HG03457 (cell line): ENCODE data around the gene FAM222A.

Source experiments
- ATAC-seq: cut with Tn5 transposase; IDR thresholded peaks from one replicate; pipeline ENCODE4 v1.9.1; 2021; ENCODE audit warnings: moderate number of reproducible peaks; ENCODE audit not compliant: unreplicated experiment

FAM222A gene

GRCh38 chr12:109770861-109771670, 57.4 kb downstream of the FAM222A start:
- ATAC-seq: no peak

- ATAC-seq: no peak
These were observed 58.4 kb downstream of the FAM222A start for GRCh38 chr12:109771746-109772621.

- no peak for ATAC-seq
These were observed 59.1 kb downstream of the FAM222A start for GRCh38 chr12:109772622-109773321.

- ATAC-seq: no peak
These were observed 59.9 kb downstream of the FAM222A start for GRCh38 chr12:109773384-109774011.

- no peak for ATAC-seq
These were observed 61.7 kb downstream of the FAM222A start for GRCh38 chr12:109775172-109775881.

- no peak for ATAC-seq
These were observed 63.0 kb downstream of the FAM222A start for GRCh38 chr12:109776624-109777023.

GRCh38 chr12:109777544-109777943, 63.9 kb downstream of the FAM222A start:
- no peak for ATAC-seq

GRCh38 chr12:109778684-109779083, 65.1 kb downstream of the FAM222A start:
- no peak for ATAC-seq

- no peak for ATAC-seq
These were observed 65.8 kb downstream of the FAM222A start for GRCh38 chr12:109779382-109779781.

- no peak for ATAC-seq
These were observed 68.2 kb downstream of the FAM222A start for GRCh38 chr12:109781668-109782325.

- ATAC-seq: no peak
These were observed 68.7 kb downstream of the FAM222A start for GRCh38 chr12:109782326-109782703.

GRCh38 chr12:109783135-109783964, 69.7 kb downstream of the FAM222A start:
- no peak for ATAC-seq

- no peak for ATAC-seq
These were observed 70.3 kb downstream of the FAM222A start for GRCh38 chr12:109783965-109784244.

- ATAC-seq: no peak
These were observed 72.2 kb downstream of the FAM222A start for GRCh38 chr12:109785854-109786253.

GRCh38 chr12:109786799-109787198, 73.2 kb downstream of the FAM222A start:
- no peak for ATAC-seq

- ATAC-seq: no peak
These were observed 76.0 kb downstream of the FAM222A start for GRCh38 chr12:109789526-109790048.

- no peak for ATAC-seq
These were observed 79.4 kb downstream of the FAM222A start for GRCh38 chr12:109792992-109793391.

- ATAC-seq: no peak
These were observed 79.8 kb downstream of the FAM222A start for GRCh38 chr12:109793411-109793810.
